Mesenchymal stem cell (in vitro differentiated cells and primary cell): ENCODE results near the gene RASSF6. TPM values are rescaled to one million over a fixed set of nuclear protein-coding genes. Genes with fewer than 3 reads are reported as not detected.
A peak's percentile ranks its signal among the peaks of the same experiment; 100 is the strongest.
"Not testable (repeated sequence)": the region's sequence is repeated elsewhere in the genome, so short reads cannot be mapped to it uniquely, and the experiment has no call there.

Source experiments
- DNase-seq: peaks from one replicate; pipeline ENCODE4 v3.0.0-alpha.2; 2013
- H2AFZ ChIP-seq: one replicate; pipeline ENCODE4 v1.6.1; 2013; ENCODE audit warnings: low read depth, mild to moderate bottlenecking, control low read depth, inconsistent platforms, low read length, moderate library complexity
- H2AK5ac ChIP-seq: 2 replicates; pipeline ENCODE4 v1.6.1; 2013; ENCODE audit warnings: low read length, moderate library complexity, mild to moderate bottlenecking, inconsistent platforms; ENCODE audit not compliant: severe bottlenecking
- H2BK120ac ChIP-seq: one replicate; pipeline ENCODE4 v1.6.1; 2013; ENCODE audit warnings: low read depth, mild to moderate bottlenecking, inconsistent platforms, low read length, moderate library complexity
- H2BK12ac ChIP-seq, 2 experiments: one replicate each; pipeline ENCODE4 v1.6.1; 2013; ENCODE audit warnings: inconsistent platforms in 2 of 2, low read length in 2 of 2, mild to moderate bottlenecking in 2 of 2, moderate library complexity in 2 of 2, control low read depth in 1 of 2
- H2BK15ac ChIP-seq: one replicate; pipeline ENCODE4 v1.6.1; 2013; ENCODE audit warnings: mild to moderate bottlenecking, low read depth, inconsistent platforms; ENCODE audit not compliant: poor library complexity, severe bottlenecking
- H2BK5ac ChIP-seq: 2 replicates; pipeline ENCODE4 v1.6.1; 2013; ENCODE audit warnings: low read depth, mild to moderate bottlenecking, low read length, control low read depth, inconsistent platforms; ENCODE audit not compliant: poor library complexity, severe bottlenecking
- H3K14ac ChIP-seq, 2 experiments: one replicate each; pipeline ENCODE4 v1.6.1; 2013; ENCODE audit warnings: inconsistent platforms in 2 of 2, low read length in 2 of 2, control low read depth in 1 of 2, mild to moderate bottlenecking in 1 of 2, moderate library complexity in 1 of 2
- H3K18ac ChIP-seq, 2 experiments: one replicate each; pipeline ENCODE4 v1.6.1; 2013; ENCODE audit warnings: inconsistent platforms in 2 of 2, low read length in 2 of 2, control low read depth in 1 of 2, low read depth in 1 of 2, mild to moderate bottlenecking in 1 of 2
- H3K23ac ChIP-seq, 2 experiments: one replicate each; pipeline ENCODE4 v1.6.1; 2013; ENCODE audit warnings: inconsistent platforms in 2 of 2, low read length in 2 of 2, mild to moderate bottlenecking in 2 of 2, moderate library complexity in 2 of 2, control low read depth in 1 of 2
- H3K27ac ChIP-seq: 2 replicates; pipeline ENCODE4 v1.5.1; 2013; ENCODE audit warnings: mild to moderate bottlenecking, moderate library complexity, low read length, control low read depth, inconsistent platforms; ENCODE audit not compliant: poor library complexity, severe bottlenecking
- H3K27me3 ChIP-seq, 2 experiments: 2 replicates each; pipeline versions ENCODE4 v1.6.1 to v1.7.0; 2013; ENCODE audit warnings: low read length in 2 of 2, mild to moderate bottlenecking in 2 of 2, moderate library complexity in 2 of 2, control low read depth in 1 of 2, inconsistent platforms in 1 of 2; ENCODE audit not compliant: control insufficient read depth in 1 of 2, insufficient read depth in 1 of 2
- H3K36me3 ChIP-seq, 2 experiments: 2 replicates each; pipeline versions ENCODE4 v1.6.1 to v1.7.0; 2013; ENCODE audit warnings: low read length in 2 of 2, control low read depth in 1 of 2, inconsistent platforms in 1 of 2, low read depth in 1 of 2, mild to moderate bottlenecking in 1 of 2; ENCODE audit not compliant: insufficient read depth in 2 of 2, control insufficient read depth in 1 of 2
- H3K4ac ChIP-seq, 2 experiments: one replicate each; pipeline ENCODE4 v1.6.1; 2013; ENCODE audit warnings: inconsistent platforms in 2 of 2, low read length in 2 of 2, mild to moderate bottlenecking in 2 of 2, moderate library complexity in 2 of 2, control low read depth in 1 of 2, low read depth in 1 of 2
- H3K4me1 ChIP-seq: 2 replicates; pipeline ENCODE4 v1.6.1; 2013; ENCODE audit warnings: low read depth, low read length, control low read depth; ENCODE audit not compliant: control insufficient read depth, insufficient read depth
- H3K4me2 ChIP-seq: 2 replicates; pipeline ENCODE4 v1.6.1; 2013; ENCODE audit warnings: low read length, mild to moderate bottlenecking, inconsistent platforms; ENCODE audit not compliant: poor library complexity, severe bottlenecking
- H3K4me3 ChIP-seq, 2 experiments: 2 replicates each; pipeline versions ENCODE4 v1.5.1 to v1.7.0; 2013; ENCODE audit warnings: low read length in 2 of 2, mild to moderate bottlenecking in 2 of 2, control low read depth in 1 of 2, low read depth in 1 of 2; ENCODE audit not compliant: insufficient read depth in 1 of 2
- H3K79me1 ChIP-seq: replicated peaks from 2 replicates; pipeline ENCODE4 v1.6.1; 2013; ENCODE audit warnings: mild to moderate bottlenecking, control low read depth, low read length, inconsistent platforms; ENCODE audit not compliant: poor library complexity, severe bottlenecking
- H3K9ac ChIP-seq: 2 replicates; pipeline ENCODE4 v1.7.0; 2013; ENCODE audit warnings: mild to moderate bottlenecking, low read length, moderate library complexity
- H3K9me3 ChIP-seq: 2 replicates; pipeline ENCODE4 v1.7.0; 2013; ENCODE audit warnings: mild to moderate bottlenecking, low read length; ENCODE audit not compliant: control insufficient read depth
- H4K8ac ChIP-seq: one replicate; pipeline ENCODE4 v1.6.1; 2013; ENCODE audit warnings: inconsistent platforms, mild to moderate bottlenecking, low read length, moderate library complexity
- H4K91ac ChIP-seq: one replicate; pipeline ENCODE4 v1.6.1; 2013; ENCODE audit warnings: mild to moderate bottlenecking, low read length, inconsistent platforms
- WGBS: methylation state at CpG from one replicate; pipeline ENCODE4 v1.1.7; 2013; ENCODE audit warnings: mixed read lengths; 5-methylcytosine and 5-hydroxymethylcytosine counted together
- polyA plus RNA-seq, 2 experiments: library from polyadenylated mRNA; stranded (reverse); fragments of 200-250 nt; gene quantifications; one replicate each; pipeline ENCODE4 v1.2.3, GENCODE V29; 2013

Gene RASSF6
- polyA plus RNA-seq (2013, experiment 1 of 2) = 0.52 TPM
- 0.40 TPM for polyA plus RNA-seq (2013, experiment 2 of 2)

- no peak within 1 kb of the TSS for H2BK120ac ChIP-seq
- H2AK5ac ChIP-seq = no peak within 1 kb of the TSS
- H3K27me3 ChIP-seq = peaks cover 0 to 9% of the 10 kb centered on the region in 2 experiments
- peaks cover 5% of the 10 kb centered on the region for H3K4me1 ChIP-seq
- no peak within 1 kb of the TSS for H4K91ac ChIP-seq
- WGBS = 5% methylated on average over 23 of the region's 24 CpGs
- H3K4ac ChIP-seq = no peak within 1 kb of the TSS
- H3K23ac ChIP-seq = no peak within 1 kb of the TSS
- H3K9ac ChIP-seq = no peak within 1 kb of the TSS
- no peak within 1 kb of the TSS for H2BK5ac ChIP-seq
- H3K79me1 ChIP-seq = no peaks in the 10 kb centered on the region
- H3K4me2 ChIP-seq = peak within 1 kb of the TSS; percentile 83
- no peak within 1 kb of the TSS for H3K14ac ChIP-seq
- H2AFZ ChIP-seq = peak within 1 kb of the TSS; percentile 21
- peak within 1 kb of the TSS; percentile 29 for H4K8ac ChIP-seq
- no peak for DNase-seq
- peak within 1 kb of the TSS; percentile 43 to 64 for H3K4me3 ChIP-seq
- no peak within 1 kb of the TSS for H3K18ac ChIP-seq
- no peak within 1 kb of the TSS for H2BK12ac ChIP-seq
- no peak within 1 kb of the TSS for H2BK15ac ChIP-seq
- no peak within 1 kb of the TSS for H3K27ac ChIP-seq
- no peaks in the 10 kb centered on the region for H3K9me3 ChIP-seq
- no peaks in the 10 kb centered on the region for H3K36me3 ChIP-seq
These were observed at the start of gene RASSF6 for GRCh38 chr4:73620115-73620792. RASSF6 (minus strand) TSS chr4:73620436; CDS start chr4:73611795, 8,641 bp downstream.

- Histone ChIP-seq H2BK15ac (no peak overlapping the region), H3K4me2 (no peak overlapping the region), H2BK120ac (peak overlapping the region; percentile 75), H3K79me1 (no peaks in the 10 kb centered on the region), H2BK12ac (peak overlapping the region; percentile 59 to 64), H3K9ac (peak overlapping the region; percentile 61), H2AK5ac (peak overlapping the region; percentile 71), H3K9me3 (no peaks in the 10 kb centered on the region), H2BK5ac (no peak overlapping the region), H3K18ac (peak overlapping the region; percentile 13 to 34), H3K14ac (no peak overlapping the region), H3K4me3 (peak overlapping the region in 1 of 2 experiments; percentile 31), H3K23ac (no peak overlapping the region), H3K27me3 (no peaks in the 10 kb centered on the region), H3K4me1 (peaks cover 2% of the 10 kb centered on the region), H4K91ac (peak overlapping the region; percentile 39), H3K4ac (no peak overlapping the region), H3K36me3 (no peaks in the 10 kb centered on the region), H3K27ac (no peak overlapping the region), H4K8ac (peak overlapping the region; percentile 87), H2AFZ (no peak overlapping the region)
- DNase-seq = no peak
- 87% methylated on average over 15 of the region's 15 CpGs for WGBS
These were observed 49.4 kb upstream of the RASSF6 start for GRCh38 chr4:73669410-73670183.

GRCh38 chr4:73668782-73669201 is 48.6 kb upstream of the RASSF6 start:
- Histone ChIP-seq H3K14ac (no peak overlapping the region), H3K4me3 (peak overlapping the region in 1 of 2 experiments; percentile 31), H3K9me3 (no peaks in the 10 kb centered on the region), H3K4me1 (peaks cover 3% of the 10 kb centered on the region), H2BK15ac (no peak overlapping the region), H3K27me3 (no peaks in the 10 kb centered on the region), H2BK12ac (no peak overlapping the region), H3K4ac (no peak overlapping the region), H3K4me2 (no peak overlapping the region), H2AK5ac (no peak overlapping the region), H2AFZ (no peak overlapping the region), H4K91ac (no peak overlapping the region), H3K27ac (peak overlapping the region; percentile 54), H3K23ac (no peak overlapping the region), H3K9ac (peak overlapping the region; percentile 61), H3K36me3 (no peaks in the 10 kb centered on the region), H2BK120ac (no peak overlapping the region), H4K8ac (no peak overlapping the region), H3K18ac (peak overlapping the region in 1 of 2 experiments; percentile 54), H2BK5ac (no peak overlapping the region), H3K79me1 (no peaks in the 10 kb centered on the region)
- DNase-seq = peak; percentile 64
- 11% methylated on average over 8 of the region's 8 CpGs for WGBS

- H3K36me3 ChIP-seq, H3K27ac ChIP-seq, DNase-seq, H3K9ac ChIP-seq, H2BK12ac ChIP-seq, H3K23ac ChIP-seq, H2BK5ac ChIP-seq, H4K8ac ChIP-seq, H3K27me3 ChIP-seq, H3K14ac ChIP-seq, H2AFZ ChIP-seq, H3K4me2 ChIP-seq, H3K4me1 ChIP-seq, H2BK120ac ChIP-seq, H2BK15ac ChIP-seq, H3K9me3 ChIP-seq, H3K4me3 ChIP-seq, H3K18ac ChIP-seq, H4K91ac ChIP-seq, H3K79me1 ChIP-seq: not testable (repeated sequence)
- H3K4ac ChIP-seq = peak overlapping the region in 1 of 2 experiments; percentile 43
- no CpG with 5 or more reads among the region's 7 CpGs for WGBS
- H2AK5ac ChIP-seq = peak overlapping the region; percentile 65
These were observed 45.7 kb upstream of the RASSF6 start for GRCh38 chr4:73665924-73666323.
